ENCODE results near the gene PIEZO1. TPM values are rescaled to one million over a fixed set of nuclear protein-coding genes. Genes with fewer than 3 reads are reported as not detected.

Gene PIEZO1
- total and polyA plus RNA-seq, 7 experiments from 2014 or later, result 3.6 to 237 (median 111) TPM

DNA sequence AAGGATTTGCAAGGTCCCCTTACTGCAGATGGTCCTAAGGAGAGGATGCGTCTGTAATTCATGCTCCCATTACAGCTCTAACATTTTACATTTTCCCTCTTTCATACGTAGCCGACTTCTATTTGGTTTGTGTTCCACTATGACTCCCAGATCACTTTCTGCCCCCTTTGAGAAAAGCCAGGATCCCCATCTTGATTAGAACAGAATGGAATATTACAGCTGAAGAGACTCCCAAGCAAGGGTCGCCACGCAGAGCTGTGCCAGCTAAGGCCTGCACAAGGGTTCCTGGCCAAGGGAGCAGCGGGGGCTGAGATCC lies 15.2 kb upstream of the PIEZO1 start:
- ChIA-PET POLR2A (interaction anchor here (1.1 to 3.3 kb wide), 3 partner anchors 13 to 55 kb away, joined by 3 to 16 read pairs (median 5); no protein-coding TSS in a partner anchor), CTCF (interaction anchor here (0.8 to 1.4 kb wide), 2 partner anchors 10 to 63 kb away, joined by 3 to 6 read pairs; no protein-coding TSS in a partner anchor)
- Mint-ChIP-seq H3K4me3 (peak overlapping the region in 8 of 10 donors; percentile 9 to 70 (median 20)), H3K27me3 (no peaks in the 10 kb centered on the region), H3K9me3 (no peaks in the 10 kb centered on the region), H3K27ac (peak overlapping the region in 7 of 9 donors; percentile 6 to 72 (median 49)), H3K4me1 (peaks cover 14 to 45% (median 27%) of the 10 kb centered on the region in 7 donors), H3K36me3 (peaks cover 0 to 1% (median 0%) of the 10 kb centered on the region in 5 donors)
- DNase-seq, result no peak
- Histone ChIP-seq H3K36me3 (ENCODE audit: control insufficient read depth in 2 of 3, insufficient read depth in 3 of 3, low read length in 3 of 3) (no peaks in the 10 kb centered on the region), H3K9me3 (ENCODE audit: control insufficient read depth in 2 of 3, low read length in 3 of 3) (no peaks in the 10 kb centered on the region), H3K27me3 (ENCODE audit: control insufficient read depth in 2 of 2, insufficient read depth in 2 of 2, low read length in 2 of 2) (no peaks in the 10 kb centered on the region), H3K4me3 (ENCODE audit: low read length) (no peak overlapping the region), H3K4me1 (ENCODE audit: control insufficient read depth in 2 of 2, insufficient read depth in 2 of 2, low read length in 2 of 2) (peaks cover 20 to 21% of the 10 kb centered on the region in 2 donors), H3K27ac (ENCODE audit: low read depth, low read length) (peak overlapping the region; percentile 15)
- intact Hi-C loops (cut with micrococcal nuclease), result loop anchor here (5.0 kb wide), 3 partner anchors 93 to 902 kb away; partner anchors contain the start of genes CTU2 (in 1 of the 2), RNF166 (in 1 of the 2), SNAI3 (in 1 of the 2) and SPATA2L (in 1 of the 2)
- no peak for ATAC-seq

DNA sequence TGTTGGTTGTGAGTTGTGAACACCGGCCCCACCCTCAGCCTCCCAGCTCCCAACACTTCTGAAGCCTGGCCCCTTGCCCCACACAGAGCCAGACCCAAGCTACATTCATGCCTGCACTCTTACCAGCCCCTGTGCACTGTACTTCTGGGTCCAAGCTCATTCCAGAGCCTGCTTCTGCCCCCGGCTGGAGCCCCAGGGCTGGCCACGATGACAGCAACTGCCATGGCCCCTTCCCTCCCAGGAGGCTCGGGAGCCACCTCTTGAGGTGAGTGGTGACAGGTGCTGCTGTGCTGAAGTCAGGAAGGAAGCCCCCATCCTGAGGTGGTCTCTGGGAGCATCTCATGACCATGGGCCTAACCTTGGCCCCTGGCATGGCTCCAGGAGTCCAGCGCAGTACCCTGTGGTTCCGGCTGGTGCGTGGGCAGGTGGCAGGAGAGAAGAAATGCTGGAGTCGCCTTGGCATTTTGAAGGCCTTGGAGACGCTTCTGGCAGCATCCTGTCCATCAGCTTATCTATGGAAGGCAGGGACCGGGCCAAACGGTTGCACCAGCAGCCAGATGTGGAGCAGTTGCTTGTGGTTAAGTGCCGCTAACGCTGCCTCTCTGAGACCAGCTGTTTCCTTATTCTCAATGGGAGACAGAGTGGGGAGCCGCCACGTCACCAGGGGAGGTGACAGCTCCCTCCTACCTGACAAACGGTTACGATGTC lies 14.7 kb upstream of the PIEZO1 start:
- peak; percentile 37 for ATAC-seq
- POLR2A ChIA-PET, result interaction anchor here (0.6 to 3.3 kb wide), 6 partner anchors 12 to 1455 kb away, joined by 3 to 16 read pairs (median 4); partner anchors contain the start of genes GALNS and TRAPPC2L
- no peak overlapping the region for H3K27ac ChIP-seq (ENCODE audit: low read depth, low read length)
- H3K27me3 ChIP-seq (ENCODE audit: control insufficient read depth in 2 of 2, insufficient read depth in 2 of 2, low read length in 2 of 2), result no peaks in the 10 kb centered on the region
- Mint-ChIP-seq H3K4me3 (peak overlapping the region in 8 of 10 donors; percentile 9 to 70 (median 20)), H3K27me3 (no peaks in the 10 kb centered on the region), H3K27ac (peak overlapping the region in 7 of 9 donors; percentile 6 to 72 (median 49)), H3K9me3 (no peaks in the 10 kb centered on the region), H3K36me3 (peaks cover 0 to 1% (median 0%) of the 10 kb centered on the region in 5 donors), H3K4me1 (peaks cover 19 to 50% (median 32%) of the 10 kb centered on the region in 7 donors)
- CTCF ChIA-PET, result interaction anchor here (1.4 kb wide), 1 partner anchor 63 kb away, joined by 6 read pairs; no protein-coding TSS in a partner anchor
- H3K4me1 ChIP-seq (ENCODE audit: control insufficient read depth in 2 of 2, insufficient read depth in 2 of 2, low read length in 2 of 2), result peaks cover 22 to 26% of the 10 kb centered on the region in 2 donors
- no peak overlapping the region for H3K4me3 ChIP-seq (ENCODE audit: low read length)
- peak in 1 of 9 donors; percentile 55 for DNase-seq
- intact Hi-C loops (cut with micrococcal nuclease), result loop anchor here (5.0 kb wide), 3 partner anchors 92 to 903 kb away; partner anchors contain the start of genes CTU2 (in 1 of the 2), RNF166 (in 1 of the 2), SNAI3 (in 1 of the 2) and SPATA2L (in 1 of the 2)
- no peaks in the 10 kb centered on the region for H3K9me3 ChIP-seq (ENCODE audit: control insufficient read depth in 2 of 3, low read length in 3 of 3)
- no peaks in the 10 kb centered on the region for H3K36me3 ChIP-seq (ENCODE audit: control insufficient read depth in 2 of 3, insufficient read depth in 3 of 3, low read length in 3 of 3)

GRCh38 chr16:88798772-88799455 lies 13.9 kb upstream of the PIEZO1 start:
- intact Hi-C loops (cut with micrococcal nuclease), result no loop called here
- Histone ChIP-seq H3K4me1 (ENCODE audit: control insufficient read depth in 2 of 2, insufficient read depth in 2 of 2, low read length in 2 of 2) (peaks cover 26 to 27% of the 10 kb centered on the region in 2 donors), H3K27me3 (ENCODE audit: control insufficient read depth in 2 of 2, insufficient read depth in 2 of 2, low read length in 2 of 2) (no peaks in the 10 kb centered on the region), H3K9me3 (ENCODE audit: control insufficient read depth in 2 of 3, low read length in 3 of 3) (no peaks in the 10 kb centered on the region), H3K4me3 (ENCODE audit: low read length) (no peak overlapping the region), H3K36me3 (ENCODE audit: control insufficient read depth in 2 of 3, insufficient read depth in 3 of 3, low read length in 3 of 3) (no peaks in the 10 kb centered on the region), H3K27ac (ENCODE audit: low read depth, low read length) (no peak overlapping the region)
- CTCF ChIA-PET, result no interaction called here
- no peaks in the 10 kb centered on the region for H3K9me3 Mint-ChIP-seq
- no peak for ATAC-seq
- DNase-seq, result no peak
- H3K4me1 Mint-ChIP-seq, result peaks cover 22 to 56% (median 35%) of the 10 kb centered on the region in 7 donors
- H3K4me3 Mint-ChIP-seq, result no peak overlapping the region
- POLR2A ChIA-PET, result interaction anchor here (0.6 to 3.3 kb wide), 5 partner anchors 17 to 1454 kb away, joined by 3 to 16 read pairs (median 4); partner anchors contain the start of genes GALNS and TRAPPC2L
- no peaks in the 10 kb centered on the region for H3K27me3 Mint-ChIP-seq
- H3K27ac Mint-ChIP-seq, result peak overlapping the region in 1 of 9 donors; percentile 28
- H3K36me3 Mint-ChIP-seq, result peaks cover 0 to 1% (median 0%) of the 10 kb centered on the region in 5 donors

GRCh38 chr16:88798073-88798472 lies 13.1 kb upstream of the PIEZO1 start:
- Mint-ChIP-seq H3K27me3 (no peaks in the 10 kb centered on the region), H3K4me3 (no peak overlapping the region), H3K27ac (no peak overlapping the region), H3K9me3 (no peaks in the 10 kb centered on the region), H3K36me3 (peaks cover 0 to 1% (median 0%) of the 10 kb centered on the region in 5 donors), H3K4me1 (peaks cover 22 to 65% (median 36%) of the 10 kb centered on the region in 7 donors)
- ChIA-PET CTCF (no interaction called here), POLR2A (interaction anchor here (3.3 kb wide), 1 partner anchor 16 kb away, joined by 16 read pairs; no protein-coding TSS in a partner anchor)
- H3K36me3 ChIP-seq (ENCODE audit: control insufficient read depth in 2 of 3, insufficient read depth in 3 of 3, low read length in 3 of 3), result no peaks in the 10 kb centered on the region
- H3K9me3 ChIP-seq (ENCODE audit: control insufficient read depth in 2 of 3, low read length in 3 of 3), result no peaks in the 10 kb centered on the region
- ATAC-seq, result no peak
- no peaks in the 10 kb centered on the region for H3K27me3 ChIP-seq (ENCODE audit: control insufficient read depth in 2 of 2, insufficient read depth in 2 of 2, low read length in 2 of 2)
- intact Hi-C loops (cut with micrococcal nuclease), result no loop called here
- no peak overlapping the region for H3K4me3 ChIP-seq (ENCODE audit: low read length)
- peaks cover 26 to 35% of the 10 kb centered on the region in 2 donors for H3K4me1 ChIP-seq (ENCODE audit: control insufficient read depth in 2 of 2, insufficient read depth in 2 of 2, low read length in 2 of 2)
- DNase-seq, result no peak
- H3K27ac ChIP-seq (ENCODE audit: low read depth, low read length), result no peak overlapping the region

- Histone ChIP-seq H3K27ac (ENCODE audit: low read depth, low read length) (no peak overlapping the region), H3K27me3 (ENCODE audit: control insufficient read depth in 2 of 2, insufficient read depth in 2 of 2, low read length in 2 of 2) (no peaks in the 10 kb centered on the region), H3K4me3 (ENCODE audit: low read length) (no peak overlapping the region), H3K4me1 (ENCODE audit: control insufficient read depth in 2 of 2, insufficient read depth in 2 of 2, low read length in 2 of 2) (peaks cover 22 to 53% of the 10 kb centered on the region in 2 donors), H3K9me3 (ENCODE audit: control insufficient read depth in 2 of 3, low read length in 3 of 3) (no peaks in the 10 kb centered on the region), H3K36me3 (ENCODE audit: control insufficient read depth in 2 of 3, insufficient read depth in 3 of 3, low read length in 3 of 3) (no peaks in the 10 kb centered on the region)
- CTCF ChIA-PET, result interaction anchor here (0.6 to 0.9 kb wide), 2 partner anchors 59 to 418 kb away, joined by 3 to 6 read pairs; no protein-coding TSS in a partner anchor
- Mint-ChIP-seq H3K9me3 (no peaks in the 10 kb centered on the region), H3K4me1 (peaks cover 23 to 70% (median 50%) of the 10 kb centered on the region in 7 donors), H3K27ac (peak overlapping the region in 4 of 9 donors; percentile 10 to 67 (median 50)), H3K27me3 (no peaks in the 10 kb centered on the region), H3K36me3 (no peaks in the 10 kb centered on the region), H3K4me3 (no peak overlapping the region)
- POLR2A ChIA-PET, result interaction anchor here (1.0 kb wide), 2 partner anchors 53 to 61 kb away, joined by 3 read pairs; partner anchors contain the start of genes GALNS and TRAPPC2L
- DNase-seq (no peak), ATAC-seq (no peak)
- intact Hi-C loops (cut with micrococcal nuclease), result no loop called here
Measured at GRCh38 chr16:88796278-88796677, 11.3 kb upstream of the PIEZO1 start.
